NCI-H1436 (cell line): Measurements from ENCODE around the gene ATXN10.
"Not testable (repeated sequence)": the region's sequence is repeated elsewhere in the genome, so short reads cannot be mapped to it uniquely, and the experiment has no call there.

Experiments
- DNase-seq: peaks from one replicate; lab custom pipeline; 2025; lab: John Stamatoyannopoulos, UW

Gene ATXN10

DNA sequence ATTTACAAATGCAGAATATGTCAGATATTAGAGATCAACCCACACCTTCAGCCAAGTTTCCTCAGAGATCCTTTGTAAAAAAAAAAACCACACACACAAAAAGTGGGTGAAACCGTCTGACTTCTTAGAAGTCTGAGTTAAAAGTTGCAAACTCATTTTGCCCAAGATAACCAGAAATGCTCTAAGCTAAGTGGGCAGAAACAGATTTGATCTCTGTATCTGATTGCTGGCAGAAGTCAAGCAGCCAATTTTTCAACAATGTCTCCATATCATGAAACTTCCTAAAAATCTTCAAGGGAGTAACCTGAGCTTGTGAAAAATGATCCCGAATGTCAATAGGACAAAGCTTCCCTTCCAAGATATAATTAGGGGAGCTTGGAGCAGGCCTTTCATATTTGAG, 28.6 kb upstream of the ATXN10 start:
- DNase-seq = no peak

DNA sequence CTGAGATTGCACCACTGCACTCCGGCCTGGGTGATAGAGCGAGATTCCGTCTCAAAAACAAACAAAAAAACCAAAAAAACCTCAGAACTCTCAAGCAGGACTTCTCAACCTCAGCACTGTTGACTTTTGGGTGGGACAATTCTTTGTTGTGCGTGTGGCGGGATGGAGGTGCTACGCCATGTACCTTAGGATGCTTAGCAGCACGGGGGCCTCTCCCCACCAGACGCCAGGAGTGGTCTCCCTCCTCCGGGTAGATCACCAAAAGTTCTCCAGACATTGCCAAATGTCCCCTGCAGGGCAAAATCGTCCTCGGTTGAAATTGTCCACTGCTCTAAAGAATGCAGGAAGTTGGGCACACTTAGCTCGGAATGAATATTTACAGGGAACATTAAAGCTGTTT, 26.9 kb upstream of the ATXN10 start:
- DNase-seq = no peak

DNA sequence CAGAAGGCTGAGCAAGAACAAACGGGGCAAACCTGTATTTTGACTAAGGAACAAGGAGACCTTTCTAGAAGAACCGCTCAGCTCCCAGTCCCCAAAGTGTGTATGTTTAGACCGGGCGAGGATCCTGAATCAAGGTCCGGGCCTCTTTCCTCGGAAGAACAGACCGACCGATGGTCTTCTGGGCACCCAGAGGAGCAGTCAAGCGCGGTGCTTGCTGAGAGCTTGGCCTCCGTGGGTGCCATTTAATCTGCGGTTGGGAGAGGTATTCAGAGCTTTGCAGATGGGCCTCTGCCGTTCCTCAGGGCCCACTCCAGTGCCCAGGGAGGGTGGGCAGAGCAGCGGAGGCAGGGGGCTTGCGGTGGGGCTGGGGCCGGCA, 26.5 kb upstream of the ATXN10 start:
- no peak for DNase-seq

GRCh38 chr22:45645526-45646414, 25.9 kb upstream of the ATXN10 start:
- DNase-seq = peak; percentile 20

GRCh38 chr22:45647532-45648225, 24.0 kb upstream of the ATXN10 start:
- DNase-seq = no peak

GRCh38 chr22:45648301-45649117, 23.1 kb upstream of the ATXN10 start:
- DNase-seq = no peak

- no peak for DNase-seq
Observed at GRCh38 chr22:45649809-45650208, 21.8 kb upstream of the ATXN10 start.

- no peak for DNase-seq
Observed at GRCh38 chr22:45650721-45651120, 20.9 kb upstream of the ATXN10 start.

DNA sequence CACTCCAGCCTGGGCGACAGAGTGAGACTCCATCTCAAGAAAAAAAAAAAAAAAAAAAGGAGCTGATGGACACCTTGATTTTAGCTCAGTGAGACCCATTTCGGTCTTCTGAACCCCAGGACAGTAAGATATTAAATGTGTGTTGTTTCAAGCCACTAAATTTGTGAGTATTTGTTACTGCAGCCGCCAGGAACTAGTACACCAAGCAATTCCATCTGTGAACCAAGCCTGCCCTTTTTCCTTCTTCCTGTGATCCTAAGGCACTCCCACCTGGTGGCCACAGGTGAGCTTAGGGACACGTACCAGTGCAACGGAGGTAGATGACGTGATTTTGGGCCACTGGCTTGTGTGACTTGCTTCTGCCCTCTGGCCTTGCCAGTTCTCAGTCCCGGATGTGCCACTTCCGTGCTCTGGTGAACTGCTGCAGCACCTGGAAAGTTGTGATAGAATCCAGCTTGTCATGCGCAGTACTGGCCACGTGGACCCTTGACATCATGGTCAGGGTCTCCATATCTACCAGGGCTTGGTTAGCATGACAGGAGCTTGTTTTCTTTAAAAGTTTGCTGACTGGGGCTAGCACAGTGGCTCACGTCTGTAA, 19.6 kb upstream of the ATXN10 start:
- no peak for DNase-seq

DNA sequence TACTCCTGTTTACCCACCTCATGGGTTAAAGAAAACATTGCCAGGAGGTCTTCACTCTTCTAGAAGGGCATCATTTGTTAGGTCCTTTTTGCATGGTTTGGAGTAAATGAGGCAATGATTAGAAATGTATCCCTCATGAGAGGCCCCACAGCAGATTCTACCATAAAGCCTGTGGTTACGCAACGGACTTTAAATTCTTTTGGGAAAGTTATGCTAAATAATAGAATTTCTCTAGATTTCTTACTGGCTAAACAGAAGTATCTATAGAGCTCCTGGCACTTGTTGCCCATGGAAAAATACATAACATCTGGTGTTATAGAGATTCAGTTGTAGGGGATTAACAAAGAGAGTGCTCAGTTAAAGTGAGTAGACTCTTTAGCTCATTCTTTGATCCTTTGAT, 15.1 kb upstream of the ATXN10 start:
- no peak for DNase-seq

GRCh38 chr22:45657701-45658100, 13.9 kb upstream of the ATXN10 start:
- DNase-seq = no peak

DNA sequence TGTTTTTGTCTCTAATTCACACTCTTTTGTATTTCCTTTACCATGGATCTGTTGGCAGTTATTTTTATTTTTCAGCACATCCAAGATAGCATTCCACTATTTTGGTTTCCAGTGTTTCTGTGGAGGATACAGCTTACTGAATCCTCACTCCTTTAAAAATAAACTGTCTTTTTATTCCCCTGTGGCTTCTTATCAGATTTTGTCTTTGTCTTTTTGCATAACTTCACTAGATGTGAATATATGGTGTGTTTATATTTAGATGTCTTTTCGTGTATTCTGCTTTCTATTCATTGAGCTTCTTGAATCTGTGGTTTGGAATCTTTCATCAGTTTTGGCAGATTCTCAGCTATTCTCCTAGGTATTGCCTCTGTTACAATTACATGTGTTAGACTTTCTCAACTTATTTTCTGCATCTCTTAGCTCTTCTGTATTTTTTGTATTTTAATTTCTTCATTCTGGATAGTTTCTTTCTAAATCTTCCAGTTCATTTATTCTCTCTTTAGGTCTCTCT, 7.4 kb upstream of the ATXN10 start:
- no peak for DNase-seq

DNA sequence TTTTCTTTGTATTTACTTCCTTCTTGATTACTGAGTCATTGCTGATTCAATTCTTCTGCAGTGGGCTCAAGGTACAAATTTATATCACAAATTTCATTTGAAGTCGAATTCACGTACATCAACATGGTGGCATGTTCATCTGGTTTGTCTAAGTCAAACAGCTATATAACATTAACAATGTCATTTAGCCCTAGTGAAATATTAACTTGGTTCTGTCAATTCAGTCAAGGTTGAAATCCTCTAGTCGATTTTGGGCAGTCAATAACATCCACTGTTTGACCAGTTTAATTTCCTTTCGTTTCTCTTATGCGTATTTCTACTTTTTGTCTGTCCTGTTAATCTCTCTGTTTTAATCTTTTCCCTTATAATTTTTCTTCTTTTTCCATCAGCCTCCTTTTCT, 4.1 kb upstream of the ATXN10 start:
- DNase-seq = no peak

GRCh38 chr22:45670363-45670762, 1.3 kb upstream of the ATXN10 start:
- DNase-seq = not testable (repeated sequence)

DNA sequence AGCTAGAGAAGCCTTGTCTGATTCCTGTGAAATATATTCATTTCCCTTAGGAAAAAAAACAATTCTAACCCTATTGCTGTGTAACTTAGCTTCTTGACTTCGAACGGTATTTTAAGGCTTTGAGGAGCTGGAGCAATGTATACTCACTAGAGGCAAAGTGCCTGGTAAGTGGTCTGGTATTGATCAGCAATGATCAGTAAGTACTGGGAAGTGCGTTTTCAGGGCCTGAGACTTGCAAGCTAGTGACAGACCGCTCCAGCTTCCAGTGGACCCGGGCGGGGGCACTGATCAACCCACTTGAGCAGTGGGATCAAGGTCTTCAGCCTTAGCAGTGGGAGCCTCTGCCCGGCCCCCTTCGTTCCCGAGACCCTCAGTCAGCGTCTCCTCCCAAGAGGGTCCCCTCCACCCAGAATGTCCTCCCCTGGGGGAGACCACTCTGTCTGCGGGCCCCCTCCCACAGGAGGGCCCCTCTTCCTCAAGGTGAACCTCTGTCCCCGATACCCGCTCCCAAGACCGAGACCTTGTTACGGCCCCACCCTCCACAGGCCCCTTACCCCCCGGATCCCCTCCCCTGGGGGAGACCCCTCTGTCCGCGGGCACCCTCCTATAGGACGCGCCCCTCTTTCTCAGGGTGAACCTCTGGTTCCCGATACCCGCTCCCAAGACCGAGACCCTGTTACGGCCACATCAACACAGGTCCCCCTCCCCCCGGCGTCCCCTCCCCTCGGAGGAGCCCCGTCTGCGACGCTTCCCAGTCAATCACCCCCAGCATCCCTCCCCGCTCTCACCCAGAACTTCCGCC, 452 bp upstream of the ATXN10 start:
- DNase-seq = no peak

- DNase-seq = no peak
Observed at GRCh38 chr22:45672564-45673481, 1.2 kb downstream of the ATXN10 start.

DNA sequence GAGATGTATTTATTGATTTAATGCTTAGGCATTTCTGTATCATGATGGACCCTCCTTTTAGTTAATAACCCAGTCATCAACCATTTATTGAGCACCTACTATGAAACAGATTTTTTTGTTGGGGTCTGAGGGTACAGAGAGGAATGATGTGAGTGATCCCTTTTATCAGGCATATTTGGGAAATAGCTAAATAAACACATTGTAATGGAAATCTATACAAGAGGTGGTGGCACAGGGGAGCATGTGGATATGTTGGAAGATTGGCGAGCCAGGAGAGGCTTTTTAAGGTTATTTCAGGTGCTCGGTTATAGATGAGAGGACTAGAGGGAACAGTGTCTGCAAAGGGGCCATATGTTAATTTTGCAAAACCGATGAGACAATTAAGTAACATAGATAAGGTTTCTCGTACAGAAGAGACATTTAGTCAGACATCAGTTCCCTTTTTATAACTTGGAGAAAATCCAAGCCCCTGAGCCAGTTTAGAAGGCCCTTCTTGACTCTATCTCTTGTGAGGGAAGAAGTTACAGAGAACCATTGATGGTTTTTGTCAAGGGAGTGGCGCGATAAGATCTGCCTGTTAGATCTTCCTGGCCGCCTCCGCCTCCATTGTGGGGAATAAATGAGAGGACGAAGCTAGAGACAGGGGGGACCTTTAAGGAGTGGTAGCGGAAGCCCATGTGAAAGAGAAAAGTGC, 2.0 kb downstream of the ATXN10 start:
- no peak for DNase-seq

- DNase-seq = no peak
Observed at GRCh38 chr22:45676024-45676423, 4.4 kb downstream of the ATXN10 start.

GRCh38 chr22:45677063-45677462, 5.4 kb downstream of the ATXN10 start:
- no peak for DNase-seq
